Stimulated activated CD8-positive, alpha-beta memory T cell treated with anti-CD3 and anti-CD28 coated beads, Interleukin-12 subunit alpha, Interleukin-12 subunit beta, amount 100 ng/mL, for 24 hours (primary cell): ENCODE results near the gene ZMIZ1.

Experiments used
- DNase-seq: peaks from one replicate; pipeline ENCODE4 v3.0.0-alpha.2; 2020; ENCODE audit errors: extremely low read depth

The ZMIZ1 gene

GRCh38 chr10:79173582-79174262, 105.0 kb downstream of the ZMIZ1 start:
- DNase-seq, result no peak

GRCh38 chr10:79176052-79176501, 107.3 kb downstream of the ZMIZ1 start:
- no peak for DNase-seq

DNA sequence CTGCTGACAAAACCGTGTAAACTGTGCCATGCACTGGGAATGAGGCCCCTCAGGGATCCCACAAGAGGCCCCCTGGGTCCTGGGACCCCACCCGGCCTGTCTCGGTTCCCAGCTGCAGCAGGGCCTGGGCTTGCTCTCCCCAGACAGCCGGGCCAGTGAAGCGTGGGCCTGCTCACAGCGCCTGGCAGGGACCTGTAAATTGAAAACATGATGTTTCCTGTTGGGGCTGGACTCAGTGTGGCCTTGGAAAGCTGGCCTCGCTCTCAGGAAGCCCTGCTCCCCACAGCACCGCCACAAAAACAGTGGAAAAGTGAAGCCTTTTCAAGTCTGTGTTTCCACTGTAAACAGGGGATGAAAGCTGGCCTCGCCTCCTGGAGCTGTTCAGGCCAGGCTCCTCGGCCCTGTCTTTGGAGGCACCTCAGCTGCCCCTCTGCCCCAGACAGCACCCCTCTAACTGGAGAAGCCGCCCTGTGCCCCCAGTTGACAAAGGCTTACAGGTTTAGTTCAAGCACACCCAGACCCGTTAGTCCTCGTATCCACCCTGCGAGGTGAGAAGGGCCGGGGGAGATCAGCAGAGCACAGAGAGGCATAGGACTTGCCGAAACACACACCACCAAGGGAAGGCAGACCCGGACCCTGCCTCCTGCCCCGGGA, 108.3 kb downstream of the ZMIZ1 start:
- no peak for DNase-seq

DNA sequence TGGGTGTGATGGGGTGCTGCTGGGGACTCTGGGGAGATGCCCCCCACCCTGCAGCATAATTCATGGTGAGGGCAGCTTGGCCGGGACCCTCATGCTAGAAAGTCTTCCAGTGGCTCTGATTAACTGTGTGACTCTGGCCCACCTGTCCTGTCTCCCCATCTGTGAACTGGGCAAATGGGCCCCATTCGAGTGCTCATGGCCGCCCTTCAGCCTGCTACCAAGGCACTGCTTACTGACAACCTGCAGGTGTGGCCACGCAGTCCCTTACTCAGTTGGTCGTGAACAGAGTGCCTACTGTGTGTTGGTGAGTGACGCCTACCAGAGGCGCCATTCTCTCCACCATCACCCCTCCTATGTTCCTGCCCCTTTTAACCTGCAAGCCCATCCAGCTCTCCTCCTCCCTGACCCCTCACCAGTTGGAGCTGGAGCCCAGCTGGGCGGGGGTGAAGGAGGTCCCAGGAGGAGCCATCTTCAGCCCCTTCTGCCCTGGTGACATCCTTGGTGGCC, 109.4 kb downstream of the ZMIZ1 start:
- DNase-seq, result no peak

DNA sequence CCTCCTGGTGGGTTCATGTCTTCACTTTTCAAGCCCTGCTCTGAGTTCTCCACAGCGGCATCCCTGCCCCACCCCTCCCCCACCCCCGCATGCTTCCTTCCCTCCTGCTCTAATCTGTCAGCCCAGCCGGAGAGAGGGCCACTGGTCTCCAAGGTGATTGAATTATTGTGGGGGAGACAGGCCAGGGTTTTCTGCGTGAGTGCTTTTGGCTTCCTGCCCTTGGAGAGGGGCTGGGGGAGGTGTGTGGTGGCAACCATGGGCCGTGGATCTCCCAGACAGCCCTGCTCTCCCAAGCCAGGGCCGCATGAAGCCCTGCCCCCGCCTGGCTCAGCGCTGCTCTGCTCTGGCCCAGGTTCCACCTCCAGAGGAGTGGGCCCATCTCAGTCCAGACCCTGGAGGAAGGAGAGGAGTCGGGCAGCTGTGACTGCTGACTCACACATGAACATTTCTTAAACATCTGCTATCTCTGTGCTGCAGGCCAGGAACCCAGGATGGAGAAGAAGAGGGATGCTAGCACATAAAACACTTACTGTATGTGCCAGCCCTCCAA, 109.9 kb downstream of the ZMIZ1 start:
- DNase-seq, result no peak

GRCh38 chr10:79179164-79179956, 110.6 kb downstream of the ZMIZ1 start:
- DNase-seq, result no peak

DNA sequence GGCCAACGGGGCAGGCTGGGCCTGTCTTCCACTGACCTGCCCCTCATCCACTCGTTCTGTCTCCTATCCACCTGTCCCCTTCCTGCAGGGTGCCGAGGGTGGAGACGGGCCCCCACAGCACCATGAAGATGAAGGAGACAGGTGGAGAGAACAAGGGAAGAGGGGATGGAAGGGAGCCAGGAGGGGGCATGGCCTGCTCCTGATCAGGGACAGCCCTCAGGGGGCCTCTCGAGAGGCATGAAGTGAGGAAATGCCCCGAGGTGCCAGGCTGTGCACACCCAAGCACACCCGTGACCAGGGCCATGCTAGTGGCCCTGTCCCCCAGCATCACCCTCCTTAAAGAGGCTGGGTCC, 111.2 kb downstream of the ZMIZ1 start:
- no peak for DNase-seq

- no peak for DNase-seq
Observed at GRCh38 chr10:79180414-79181221, 111.9 kb downstream of the ZMIZ1 start.

- DNase-seq, result no peak
Observed at GRCh38 chr10:79181227-79181626, 112.5 kb downstream of the ZMIZ1 start.

- no peak for DNase-seq
Observed at GRCh38 chr10:79181698-79182521, 113.1 kb downstream of the ZMIZ1 start.

DNA sequence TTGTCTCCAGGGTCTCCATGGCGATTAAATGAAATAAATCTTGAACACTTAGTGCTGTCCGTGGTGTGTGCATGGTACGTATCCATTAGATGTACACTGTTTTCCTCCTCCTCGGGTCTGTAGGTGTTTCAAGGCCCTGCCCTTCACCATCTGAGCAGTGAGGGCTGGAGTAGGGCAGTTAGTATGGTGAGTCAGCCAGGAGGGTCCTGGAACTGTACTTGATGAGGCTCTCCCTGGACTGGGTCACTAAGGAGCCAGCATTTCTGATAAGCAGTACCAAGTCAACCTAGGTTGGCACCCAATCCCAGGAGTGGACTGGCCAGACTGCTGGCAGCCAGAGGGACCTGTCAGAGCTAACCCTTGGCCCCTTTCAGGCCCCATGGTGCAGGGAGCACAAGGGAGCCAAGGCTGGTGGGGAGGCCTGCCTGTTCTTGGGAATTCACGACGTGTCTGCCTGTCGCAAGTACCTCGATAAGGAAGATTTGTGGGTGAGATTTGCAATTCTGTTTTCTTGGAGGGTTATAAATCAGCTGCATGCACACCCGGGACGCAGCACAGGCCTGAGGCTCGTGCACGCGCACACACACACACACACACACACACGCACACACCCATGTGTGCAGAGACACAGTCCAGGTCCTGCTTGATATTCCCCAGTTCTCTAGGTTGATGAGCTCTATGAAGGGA, 114.2 kb downstream of the ZMIZ1 start:
- DNase-seq, result no peak

GRCh38 chr10:79183468-79183865, 114.7 kb downstream of the ZMIZ1 start:
- no peak for DNase-seq

DNA sequence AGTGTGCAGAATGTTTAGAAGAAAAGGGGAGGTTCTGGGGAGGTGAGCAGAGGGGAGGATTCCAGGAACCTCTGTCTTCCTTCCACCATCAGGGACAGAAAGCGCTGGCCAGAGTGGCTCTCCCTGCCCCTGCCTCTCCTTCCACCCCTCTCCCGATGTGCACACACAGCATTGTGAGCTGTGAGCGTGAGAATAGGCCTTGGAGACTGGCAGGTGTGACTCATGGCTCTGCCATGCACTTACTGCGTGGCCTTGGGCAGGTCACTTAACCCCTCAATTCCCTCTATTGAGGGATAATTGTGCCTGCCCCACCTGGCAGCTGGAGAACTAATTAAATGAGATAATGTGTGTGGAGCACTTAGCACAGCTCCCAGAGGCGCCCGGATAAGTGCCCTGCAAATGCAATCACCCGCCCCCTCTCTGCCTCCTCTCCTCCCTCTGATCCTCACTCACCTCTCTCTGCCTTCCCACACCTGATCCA, 115.4 kb downstream of the ZMIZ1 start:
- DNase-seq, result no peak

GRCh38 chr10:79184657-79185056, 115.9 kb downstream of the ZMIZ1 start:
- no peak for DNase-seq

GRCh38 chr10:79185067-79185774, 116.5 kb downstream of the ZMIZ1 start:
- DNase-seq, result no peak

GRCh38 chr10:79185796-79186374, 117.1 kb downstream of the ZMIZ1 start:
- no peak for DNase-seq

- DNase-seq, result no peak
Observed at GRCh38 chr10:79186486-79187120, 117.8 kb downstream of the ZMIZ1 start.
